HG02981 (cell line): Measurements from ENCODE around the gene XG.
"Not testable (repeated sequence)": the region's sequence is repeated elsewhere in the genome, so short reads cannot be mapped to it uniquely, and the experiment has no call there.

Experiments
- ATAC-seq: cut with Tn5 transposase; IDR thresholded peaks from one replicate; pipeline ENCODE4 v1.9.1; 2021; ENCODE audit warnings: mild to moderate bottlenecking, moderate library complexity; ENCODE audit not compliant: unreplicated experiment

XG gene

DNA sequence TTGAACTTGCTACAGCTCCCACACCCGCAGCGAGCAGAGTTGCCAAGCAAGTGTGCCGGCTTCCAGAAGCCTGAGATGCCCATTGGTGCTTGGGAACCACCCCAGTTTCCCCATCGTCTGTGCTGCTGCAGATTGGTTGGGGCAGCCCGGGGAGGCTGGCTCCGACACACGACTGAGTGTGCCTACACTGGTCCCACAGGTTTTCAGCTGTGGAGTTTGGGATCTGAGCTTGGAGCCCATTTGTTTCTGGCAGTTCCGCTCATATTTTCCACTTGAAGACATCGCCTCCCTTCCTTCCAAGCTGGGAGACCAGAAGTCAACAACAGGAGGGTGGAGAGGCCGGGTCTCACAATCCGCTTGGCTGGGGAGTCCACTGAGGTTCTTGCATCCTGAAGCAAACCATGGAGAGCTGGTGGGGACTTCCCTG is at the start of gene XG:
XG (plus strand) TSS at position 167 of the 427 bp plus-strand sequence; CDS start at position 402, 235 bp downstream.
- ATAC-seq, result not testable (repeated sequence)

DNA sequence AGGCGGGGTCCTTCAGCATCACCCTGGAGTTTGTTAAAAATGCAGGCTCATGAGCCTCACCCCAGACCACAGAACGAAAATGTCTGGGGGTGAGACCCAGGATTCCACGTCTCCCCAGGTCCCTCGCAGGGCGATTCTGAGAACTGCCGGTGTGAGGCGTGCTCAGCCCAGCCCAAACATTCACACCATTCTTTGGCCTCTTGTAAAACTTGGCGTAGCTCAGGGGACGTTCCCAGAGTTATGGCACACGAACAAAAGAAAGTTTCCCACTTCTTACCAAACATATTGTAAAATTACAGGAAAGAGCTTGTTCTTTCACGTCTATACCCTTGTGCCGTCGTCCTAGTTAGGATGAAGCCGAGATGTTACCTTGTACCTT is 47.9 kb upstream of the XG start:
- no peak for ATAC-seq

- ATAC-seq, result no peak
These were observed 46.6 kb upstream of the XG start for GRCh38 chrX:2705046-2705832.

GRCh38 chrX:2707334-2707760 is 44.5 kb upstream of the XG start:
- ATAC-seq, result peak; percentile 87

GRCh38 chrX:2708021-2708420 is 43.8 kb upstream of the XG start:
- no peak for ATAC-seq

GRCh38 chrX:2708592-2709188 is 43.1 kb upstream of the XG start:
- no peak for ATAC-seq

GRCh38 chrX:2709556-2709955 is 42.3 kb upstream of the XG start:
- ATAC-seq, result no peak

GRCh38 chrX:2710041-2710840 is 41.6 kb upstream of the XG start:
- peak; percentile 19 for ATAC-seq

- ATAC-seq, result no peak
These were observed 40.4 kb upstream of the XG start for GRCh38 chrX:2711441-2711840.

DNA sequence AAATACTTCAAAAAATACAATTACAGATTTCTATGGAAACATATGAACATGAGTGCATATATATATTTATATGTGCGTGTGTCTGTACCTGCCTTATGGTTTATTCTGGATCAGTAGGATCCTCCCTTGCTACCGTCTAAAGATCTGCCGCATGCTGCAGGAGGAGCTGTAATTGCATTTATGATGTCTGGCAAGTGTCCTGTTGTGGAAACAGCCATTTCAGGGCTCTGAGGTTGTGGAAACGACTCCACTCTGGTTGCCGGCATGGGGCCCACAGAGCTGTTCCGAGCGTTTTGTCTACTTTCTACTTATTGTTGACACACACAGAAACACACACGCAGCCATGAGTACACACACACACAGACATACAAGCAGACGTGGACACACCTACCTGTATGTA is 39.4 kb upstream of the XG start:
- no peak for ATAC-seq

- ATAC-seq, result no peak
These were observed 38.7 kb upstream of the XG start for GRCh38 chrX:2712890-2713840.

GRCh38 chrX:2714551-2714950 is 37.3 kb upstream of the XG start:
- ATAC-seq, result no peak

DNA sequence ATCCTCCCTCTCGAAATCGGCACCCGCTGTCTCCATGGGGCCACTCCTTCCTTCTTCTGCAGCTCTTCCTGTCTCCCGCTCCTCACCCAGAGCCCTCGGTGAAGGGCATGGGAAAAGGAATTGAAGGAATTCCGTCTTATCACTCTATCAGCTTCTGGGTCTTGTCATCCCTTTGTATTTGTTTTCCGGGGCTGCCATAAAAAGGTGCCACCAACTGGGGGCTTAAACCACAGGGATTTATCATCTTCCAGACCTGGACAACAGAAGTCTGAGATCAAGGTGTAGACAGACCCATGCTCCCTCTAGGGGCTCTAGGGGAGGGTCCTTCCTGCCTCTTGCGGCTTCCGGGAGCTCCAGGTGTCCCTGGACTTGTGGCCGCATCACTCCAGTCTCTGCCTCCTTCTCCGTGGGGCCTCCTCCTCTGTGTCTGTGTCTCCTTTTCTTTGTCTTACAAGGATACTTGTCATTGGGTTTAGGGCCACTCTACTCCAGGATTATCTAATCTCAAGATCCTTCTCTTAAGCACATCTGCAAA is 36.7 kb upstream of the XG start:
- no peak for ATAC-seq

GRCh38 chrX:2717312-2717711 is 34.5 kb upstream of the XG start:
- ATAC-seq, result no peak

DNA sequence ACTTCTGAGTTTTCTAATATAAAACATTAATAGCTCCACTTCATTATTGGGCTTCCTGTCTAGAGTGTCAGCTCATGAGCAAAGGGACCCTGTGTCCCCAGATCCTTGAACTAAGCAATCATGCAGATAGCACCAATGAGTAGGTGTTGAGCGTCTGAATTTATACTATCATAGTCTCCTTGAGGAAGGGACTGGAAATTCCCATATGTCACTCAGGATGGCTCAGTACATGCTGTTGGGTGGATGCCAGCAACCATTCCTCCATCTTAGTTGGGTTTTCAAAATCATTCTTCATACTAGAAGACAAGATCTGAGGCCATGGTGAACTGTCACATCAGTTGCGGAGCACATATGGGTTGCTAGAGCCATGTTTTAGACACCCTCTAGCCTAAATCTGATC is 33.0 kb upstream of the XG start:
- no peak for ATAC-seq

GRCh38 chrX:2719774-2720447 is 31.9 kb upstream of the XG start:
- ATAC-seq, result no peak

DNA sequence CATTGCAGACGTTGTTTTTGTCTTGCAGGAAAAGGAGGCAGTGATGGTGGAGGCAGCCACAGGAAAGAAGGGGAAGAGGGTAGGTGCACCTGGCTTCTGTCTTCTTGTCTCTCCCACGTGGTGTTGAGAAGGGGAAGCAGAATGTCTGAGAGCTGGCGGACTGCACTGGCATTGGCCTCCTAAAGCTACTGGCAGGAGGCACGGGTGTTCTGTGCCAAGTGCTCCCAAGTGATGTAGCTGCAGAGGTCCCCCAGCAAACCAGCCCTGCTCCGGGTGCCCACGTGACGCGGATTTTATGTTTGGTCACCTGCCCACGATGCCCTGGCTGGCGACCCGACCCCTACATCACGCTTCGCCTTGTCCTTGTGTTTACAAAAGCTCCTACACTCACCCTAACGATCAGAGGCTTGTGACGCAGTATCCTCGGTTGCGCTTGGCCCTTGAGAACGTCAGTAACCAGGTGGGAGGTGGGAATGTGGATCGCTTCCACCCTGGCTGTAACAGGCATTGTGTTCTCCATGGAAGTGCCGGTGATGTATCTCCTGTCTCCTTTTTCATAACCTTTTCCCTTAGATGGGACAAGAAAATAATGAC is 28.5 kb upstream of the XG start:
- no peak for ATAC-seq

GRCh38 chrX:2727264-2727663 is 24.6 kb upstream of the XG start:
- not testable (repeated sequence) for ATAC-seq

DNA sequence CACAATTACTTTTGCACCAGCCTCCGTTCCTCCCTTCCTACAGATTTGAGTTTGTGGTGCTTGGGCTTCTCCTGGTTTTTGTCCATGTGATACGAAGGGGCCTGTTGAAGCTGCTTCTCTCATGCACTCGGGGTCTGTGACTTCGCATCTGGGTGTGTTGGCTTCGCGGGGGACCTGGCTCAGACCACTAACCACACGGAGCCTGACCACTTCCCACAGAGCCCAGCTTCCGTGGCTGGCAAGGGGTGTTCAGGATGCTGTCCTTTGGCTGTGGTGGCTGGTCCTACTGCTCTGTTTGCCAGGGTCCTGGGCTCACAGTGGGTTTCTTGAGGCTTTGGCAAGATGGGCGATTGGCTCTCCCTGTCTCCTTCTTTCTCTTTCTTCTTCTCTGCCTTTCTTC is 19.8 kb upstream of the XG start:
- ATAC-seq, result no peak
